HG02588 (cell line): ENCODE results near the gene ESF1.
"Not testable (repeated sequence)": the region's sequence is repeated elsewhere in the genome, so short reads cannot be mapped to it uniquely, and the experiment has no call there.

Experiments used
- ATAC-seq: cut with Tn5 transposase; IDR thresholded peaks from one replicate; pipeline ENCODE4 v1.9.1; 2021; ENCODE audit warnings: mild to moderate bottlenecking, moderate library complexity; ENCODE audit not compliant: unreplicated experiment

ESF1 gene

GRCh38 chr20:13739731-13740649, 44.7 kb downstream of the ESF1 start:
- no peak for ATAC-seq

GRCh38 chr20:13738187-13738586, 46.5 kb downstream of the ESF1 start:
- not testable (repeated sequence) for ATAC-seq

- ATAC-seq = no peak
Observed at GRCh38 chr20:13736436-13737191, 48.1 kb downstream of the ESF1 start.

- no peak for ATAC-seq
Observed at GRCh38 chr20:13735826-13736225, 48.9 kb downstream of the ESF1 start.

GRCh38 chr20:13723011-13723410, 61.7 kb downstream of the ESF1 start:
- ATAC-seq = no peak

GRCh38 chr20:13718171-13718570, 66.5 kb downstream of the ESF1 start:
- peak; percentile 15 for ATAC-seq

GRCh38 chr20:13717631-13718044, 67.1 kb downstream of the ESF1 start:
- peak; percentile 97 for ATAC-seq

GRCh38 chr20:13715171-13715570, 69.5 kb downstream of the ESF1 start:
- ATAC-seq = no peak

- ATAC-seq = no peak
Observed at GRCh38 chr20:13708234-13708633, 76.5 kb downstream of the ESF1 start.

- ATAC-seq = no peak
Observed at GRCh38 chr20:13703265-13703664, 81.5 kb downstream of the ESF1 start.

- ATAC-seq = no peak
Observed at GRCh38 chr20:13701486-13701885, 83.2 kb downstream of the ESF1 start.

GRCh38 chr20:13700761-13701160, 84.0 kb downstream of the ESF1 start:
- ATAC-seq = no peak

- no peak for ATAC-seq
Observed at GRCh38 chr20:13694420-13695150, 90.1 kb downstream of the ESF1 start.

- ATAC-seq = no peak
Observed at GRCh38 chr20:13692802-13693736, 91.7 kb downstream of the ESF1 start.

- no peak for ATAC-seq
Observed at GRCh38 chr20:13690943-13691342, 93.8 kb downstream of the ESF1 start.

- ATAC-seq = no peak
Observed at GRCh38 chr20:13687815-13688214, 96.9 kb downstream of the ESF1 start.

- no peak for ATAC-seq
Observed at GRCh38 chr20:13685623-13686022, 99.1 kb downstream of the ESF1 start.

GRCh38 chr20:13684566-13685222, 100.0 kb downstream of the ESF1 start:
- ATAC-seq = peak; percentile 52

GRCh38 chr20:13683833-13684232, 100.9 kb downstream of the ESF1 start:
- ATAC-seq = no peak
